SK-N-SH (cell line): ENCODE data around the gene SHB. TPM values are rescaled to one million over a fixed set of nuclear protein-coding genes. Genes with fewer than 3 reads are reported as not detected.

ENCODE experiments used
- CTCF ChIA-PET: fragments of 300-600, 350-600 bp; formaldehyde crosslinking; extraction: SDS; loops from one replicate; lab custom pipeline; 2021; lab: Yijun Ruan, JAX
- POLR2A ChIA-PET: fragments of 350-600 bp; sonication (Branson Sonifier 250); formaldehyde crosslinking; extraction: SDS; loops from one replicate; lab custom pipeline; 2020; ENCODE audit warnings: antibody characterized with exemption, inconsistent platforms; lab: Yijun Ruan, JAX
- DNase-seq: peaks from one replicate; pipeline ENCODE4 v3.0.0; 2012
- H2AFZ ChIP-seq: fragments of 200-600 bp; sonication (generic); 2 replicates; pipeline ENCODE4 v1.8.1; 2016; ENCODE audit warnings: antibody characterized with exemption, mild to moderate bottlenecking, low read depth
- H3F3A ChIP-seq: fragments of 200-600 bp; sonication (generic); replicated peaks from 2 replicates; pipeline ENCODE3; 2016; ENCODE audit warnings: antibody characterized with exemption, mild to moderate bottlenecking; ENCODE audit not compliant: insufficient read depth
- H3K27ac ChIP-seq, 2 experiments: fragments of 200-500 bp in 1 of 2; fragments of 200-600 bp in 1 of 2; sonication (Bioruptor generic) in 1 of 2; sonication (generic), shearing (Covaris generic) in 1 of 2; 2 replicates each; pipeline versions ENCODE4 v1.5.1 to v1.6.1; 2014 to 2016; ENCODE audit warnings: low read depth in 2 of 2, inconsistent platforms in 1 of 2, low read length in 1 of 2, mild to moderate bottlenecking in 1 of 2, mixed read lengths in 1 of 2
- H3K27me3 ChIP-seq: fragments of 200-600 bp; sonication (generic), shearing (Covaris generic); 2 replicates; pipeline ENCODE4 v1.6.1; 2016; ENCODE audit warnings: mixed run types; ENCODE audit not compliant: insufficient read depth
- H3K36me3 ChIP-seq, 2 experiments: fragments of 200-500 bp in 1 of 2; fragments of 200-600 bp in 1 of 2; sonication (Bioruptor generic) in 1 of 2; sonication (generic) in 1 of 2; replicated peaks in 1 of 2; 2 replicates each; pipeline versions ENCODE3 to v1.5.1; 2014 to 2016; ENCODE audit warnings: low read length in 1 of 2, mild to moderate bottlenecking in 1 of 2; ENCODE audit not compliant: insufficient read depth in 2 of 2, control insufficient read depth in 1 of 2
- H3K4me1 ChIP-seq, 2 experiments: fragments of 200-500 bp in 1 of 2; fragments of 200-600 bp in 1 of 2; sonication (Bioruptor generic) in 1 of 2; sonication (generic), shearing (Covaris generic) in 1 of 2; 2 replicates each; pipeline versions ENCODE4 v1.5.1 to v1.6.1; 2014 to 2016; ENCODE audit warnings: low read depth in 1 of 2, low read length in 1 of 2, mixed run types in 1 of 2; ENCODE audit not compliant: insufficient read depth in 2 of 2, control insufficient read depth in 1 of 2
- H3K4me2 ChIP-seq: fragments of 200-600 bp; sonication (generic), shearing (Covaris generic); 2 replicates; pipeline ENCODE4 v1.6.1; 2017; ENCODE audit warnings: mixed run types
- H3K4me3 ChIP-seq, 2 experiments: fragments of 200-500 bp in 1 of 2; fragments of 200-600 bp in 1 of 2; sonication (Bioruptor generic) in 1 of 2; sonication (generic), shearing (Covaris generic) in 1 of 2; 2 replicates each; pipeline versions ENCODE4 v1.5.1 to v1.8.1; 2014 to 2016; ENCODE audit warnings: low read depth in 2 of 2, inconsistent platforms in 1 of 2, low read length in 1 of 2, mild to moderate bottlenecking in 1 of 2, mixed read lengths in 1 of 2, moderate library complexity in 1 of 2
- H3K79me2 ChIP-seq: fragments of 200-600 bp; sonication (generic); 2 replicates; pipeline ENCODE4 v1.8.1; 2017; ENCODE audit warnings: mild to moderate bottlenecking; ENCODE audit not compliant: insufficient read depth
- H3K9ac ChIP-seq: fragments of 200-600 bp; sonication (generic); 2 replicates; pipeline ENCODE4 v1.6.1; 2017; ENCODE audit warnings: mixed run types
- H3K9me2 ChIP-seq: fragments of 200-600 bp; sonication (generic); 2 replicates; pipeline ENCODE4 v1.6.1; 2017; ENCODE audit warnings: mixed run types
- H3K9me3 ChIP-seq: fragments of 200-600 bp; sonication (generic); 2 replicates; pipeline ENCODE4 v1.6.1; 2017; ENCODE audit warnings: mixed run types, mild to moderate bottlenecking, moderate library complexity
- H4K20me1 ChIP-seq: fragments of 200-600 bp; sonication (generic); 2 replicates; pipeline ENCODE4 v1.6.1; 2017; ENCODE audit warnings: mild to moderate bottlenecking, mixed run types; ENCODE audit not compliant: insufficient read depth
- CHD2 ChIP-seq: fragments of 150-350 bp; IDR thresholded peaks from 2 replicates; pipeline ENCODE4 v1.6.1; 2018; ENCODE audit warnings: low read length; ENCODE audit not compliant: partially characterized antibody
- CTCF ChIP-seq: fragments of 200-600 bp; sonication (generic); IDR thresholded peaks from 2 replicates; pipeline ENCODE4 v1.6.1; 2017; ENCODE audit warnings: antibody characterized with exemption, mild to moderate bottlenecking, moderate library complexity
- ELF1 ChIP-seq: IDR thresholded peaks from 2 replicates; pipeline ENCODE4 v1.4.0; 2012
- EP300 ChIP-seq, 2 experiments: IDR thresholded peaks; 2 replicates each; pipeline versions ENCODE4 v1.4.0 to v1.6.1; 2012; ENCODE audit warnings: borderline replicate concordance in 1 of 2, low read depth in 1 of 2, low read length in 1 of 2
- FOSL2 ChIP-seq: IDR thresholded peaks from 2 replicates; pipeline ENCODE4 v1.4.0; 2012; ENCODE audit warnings: low read depth, mild to moderate bottlenecking, moderate library complexity, borderline replicate concordance
- FOXJ3 ChIP-seq: sonication (generic); formaldehyde crosslinking; IDR thresholded peaks from 2 replicates; pipeline ENCODE4 v1.5.1; 2020; ENCODE audit warnings: mild to moderate bottlenecking, missing genetic modification reagents
- FOXM1 ChIP-seq: IDR thresholded peaks from 2 replicates; pipeline ENCODE4 v1.4.0; 2012; ENCODE audit warnings: low read depth, mild to moderate bottlenecking
- GABPA ChIP-seq: IDR thresholded peaks from 2 replicates; pipeline ENCODE4 v1.4.0; 2012; ENCODE audit warnings: low read depth, mild to moderate bottlenecking
- GATA2 ChIP-seq: sonication (generic); formaldehyde crosslinking; IDR thresholded peaks from 2 replicates; pipeline ENCODE4 v1.5.0; 2020; ENCODE audit warnings: mild to moderate bottlenecking, missing genetic modification reagents
- IRF3 ChIP-seq: fragments of 150-350 bp; IDR thresholded peaks from 2 replicates; pipeline ENCODE4 v1.6.1; 2016; ENCODE audit warnings: mild to moderate bottlenecking, low read depth, low read length
- MAX ChIP-seq: IDR thresholded peaks from 2 replicates; pipeline ENCODE4 v1.4.0; 2012; ENCODE audit warnings: low read depth
- NRF1 ChIP-seq: IDR thresholded peaks from 2 replicates; pipeline ENCODE4 v1.6.1; 2012; ENCODE audit warnings: low read depth, mild to moderate bottlenecking, low read length
- POLR2AphosphoS5 ChIP-seq: IDR thresholded peaks from 2 replicates; pipeline ENCODE4 v1.6.1; 2012; ENCODE audit warnings: low read depth, low read length
- RAD21 ChIP-seq: IDR thresholded peaks from 2 replicates; pipeline ENCODE4 v1.6.1; 2012; ENCODE audit warnings: mild to moderate bottlenecking, low read length
- REST ChIP-seq: IDR thresholded peaks from 2 replicates; pipeline ENCODE4 v1.6.1; 2012; ENCODE audit warnings: mild to moderate bottlenecking, low read depth, low read length, moderate library complexity
- RXRA ChIP-seq: IDR thresholded peaks from 2 replicates; pipeline ENCODE4 v1.4.0; 2012; ENCODE audit warnings: low read depth, mild to moderate bottlenecking, borderline replicate concordance
- SIN3A ChIP-seq: IDR thresholded peaks from 2 replicates; pipeline ENCODE4 v1.6.1; 2012; ENCODE audit warnings: low read depth, mild to moderate bottlenecking, low read length, moderate library complexity, borderline replicate concordance
- TAF1 ChIP-seq: IDR thresholded peaks from 2 replicates; pipeline ENCODE4 v1.6.1; 2012; ENCODE audit warnings: low read depth, mild to moderate bottlenecking, low read length, moderate library complexity, borderline replicate concordance
- TCF12 ChIP-seq: IDR thresholded peaks from 2 replicates; pipeline ENCODE4 v1.4.0; 2012
- TEAD4 ChIP-seq: IDR thresholded peaks from 2 replicates; pipeline ENCODE4 v1.4.0; 2012; ENCODE audit warnings: mild to moderate bottlenecking, borderline replicate concordance; ENCODE audit not compliant: insufficient read depth
- USF1 ChIP-seq: IDR thresholded peaks from 2 replicates; pipeline ENCODE4 v1.4.0; 2012; ENCODE audit warnings: low read depth, borderline replicate concordance
- USF2 ChIP-seq: fragments of 150-350 bp; IDR thresholded peaks from 2 replicates; pipeline ENCODE4 v1.6.1; 2017; ENCODE audit warnings: antibody characterized with exemption, low read length, low read depth, borderline replicate concordance
- YY1 ChIP-seq: IDR thresholded peaks from 2 replicates; pipeline ENCODE4 v1.4.0; 2012; ENCODE audit warnings: low read depth, mild to moderate bottlenecking
- WGBS: methylation state at CpG from one replicate; pipeline ENCODE4 v1.1.6; 2017; ENCODE audit warnings: low lambda C conversion rate; 5-methylcytosine and 5-hydroxymethylcytosine counted together
- polyA plus RNA-seq, 3 experiments: library from polyadenylated mRNA; depleted of rRNA; stranded (reverse); fragments of >200 nt; gene quantifications; 2 replicates each; pipeline ENCODE4 v1.2.3, GENCODE V29; 2012

SHB gene
- polyA plus RNA-seq, 1 of the 3 experiments (the other 2 are of a cell fraction) = 26.0 TPM

- ChIA-PET POLR2A (no interaction called here), CTCF (interaction anchor here (0.7 to 1.4 kb wide), 2 partner anchors 20 to 26 kb away, joined by 3 read pairs; no protein-coding TSS in a partner anchor)
- H3K4me2 ChIP-seq = peak overlapping the region; percentile 73
- no peak overlapping the region for H2AFZ ChIP-seq
- WGBS = 31% methylated on average over 11 of the region's 15 CpGs
- H3K36me3 ChIP-seq = peaks cover 3 to 5% of the 10 kb centered on the region in 2 experiments
- peak overlapping the region; percentile 82 to 95 for H3K27ac ChIP-seq
- H3K27me3 ChIP-seq = no peaks in the 10 kb centered on the region
- H3K9me3 ChIP-seq = no peaks in the 10 kb centered on the region
- peak overlapping the region; percentile 70 for H3K9ac ChIP-seq
- H4K20me1 ChIP-seq = peaks cover 10% of the 10 kb centered on the region
- no peak for DNase-seq
- peaks cover 91% of the 10 kb centered on the region for H3K79me2 ChIP-seq
- no peaks in the 10 kb centered on the region for H3K9me2 ChIP-seq
- H3F3A ChIP-seq = peaks cover 41% of the 10 kb centered on the region
- peak overlapping the region in 1 of 2 experiments; percentile 47; a peak in 2 of 4 replicates for H3K4me3 ChIP-seq
- peaks cover 28 to 37% of the 10 kb centered on the region in 2 experiments; a peak in 3 of 4 replicates for H3K4me1 ChIP-seq
- TF ChIP-seq TAF1 (no peak), GATA2 (CRISPR knock-in tag) (no peak), GABPA (no peak; the same call in 1 of the 2 replicates), CTCF (no peak), NRF1 (no peak), FOXM1 (peak; percentile 44; the same call in 1 of the 2 replicates), RXRA (peak; percentile 79; the same call in 1 of the 2 replicates), ELF1 (0 out of 2 replicates have a peak, but pooled peaks have one; percentile 39), REST (0 out of 2 replicates have a peak, but pooled peaks have one; percentile 37), POLR2AphosphoS5 (no peak), MAX (peak; percentile 68; the same call in 1 of the 2 replicates), FOXJ3 (no peak), YY1 (no peak), SIN3A (no peak), CHD2 (no peak), FOSL2 (peak; percentile 89), TEAD4 (peak; percentile 86), USF1 (no peak), RAD21 (no peak), TCF12 (peak; percentile 89), IRF3 (no peak), USF2 (no peak), EP300 (IDR thresholded peaks at IDR 0.05; ENCODE audit: borderline replicate concordance in 1 of 2, low read depth in 1 of 2, low read length in 1 of 2) (peak in 1 of 2 experiments; percentile 88; a peak in 2 of 4 replicates)
These were observed 21.5 kb downstream of the SHB start for GRCh38 chr9:38047301-38048251.
